ENCODE data around the gene CCDC28A.

Gene CCDC28A

GRCh38 chr6:138796771-138797170 lies 23.2 kb downstream of the CCDC28A start:
- DNase-seq = no peak

GRCh38 chr6:138797806-138798446 lies 24.4 kb downstream of the CCDC28A start:
- no peak for DNase-seq

DNA sequence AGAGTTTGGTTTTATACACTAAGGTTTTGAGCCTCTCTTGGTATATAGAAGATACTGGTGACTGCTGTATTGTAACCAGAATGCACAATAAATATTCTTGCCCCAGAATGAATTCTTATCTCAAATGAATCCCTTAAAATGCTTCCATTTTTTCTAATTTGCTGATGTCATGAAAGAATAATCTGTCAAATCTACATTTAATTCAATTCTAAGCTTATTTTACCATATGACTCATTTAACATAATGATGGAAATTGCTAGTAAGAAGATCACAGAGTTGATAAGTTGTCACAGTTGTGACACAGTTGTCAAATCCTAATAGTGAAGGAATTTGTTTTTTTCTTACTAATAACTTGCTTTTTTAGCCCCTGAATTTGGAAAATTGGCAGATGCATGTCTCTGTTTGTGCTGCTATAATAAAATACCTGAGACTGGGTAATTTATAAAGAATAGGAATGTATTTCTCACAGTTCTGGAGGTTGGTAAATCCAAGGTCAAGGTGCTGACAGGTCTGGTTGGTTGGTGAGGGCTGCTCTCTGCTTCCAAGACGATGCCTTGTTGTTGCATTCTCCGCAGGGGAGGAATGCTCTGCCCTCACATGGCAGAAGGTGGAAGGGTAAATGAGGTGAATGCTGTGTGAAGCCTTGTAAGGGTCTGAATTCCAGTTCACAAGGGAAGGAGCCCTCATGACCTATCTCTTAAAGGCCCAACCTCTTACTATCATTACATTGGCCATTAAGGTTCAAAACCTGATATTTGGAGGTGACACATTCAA lies 27.0 kb downstream of the CCDC28A start:
- DNase-seq = no peak

GRCh38 chr6:138803331-138803730 lies 29.8 kb downstream of the CCDC28A start:
- DNase-seq = no peak

DNA sequence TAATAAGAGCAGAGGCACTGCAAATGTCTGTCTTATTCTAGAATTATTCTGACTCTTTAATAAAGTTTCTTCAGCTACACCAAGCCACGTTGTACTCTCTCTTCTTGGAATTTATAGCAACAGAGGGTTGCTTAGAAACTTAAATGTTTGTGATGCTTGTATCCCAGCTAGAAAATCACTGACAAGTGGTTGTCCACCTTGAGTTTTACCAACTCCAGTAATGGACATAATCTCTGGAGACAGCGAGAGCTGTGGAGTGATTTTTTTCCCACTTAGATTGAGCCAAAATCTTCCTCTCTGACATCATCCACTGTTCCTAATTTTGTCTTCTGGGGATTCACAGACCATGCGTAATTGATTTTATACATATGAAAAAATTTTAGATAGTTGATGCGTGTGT lies 30.3 kb downstream of the CCDC28A start:
- DNase-seq = no peak

DNA sequence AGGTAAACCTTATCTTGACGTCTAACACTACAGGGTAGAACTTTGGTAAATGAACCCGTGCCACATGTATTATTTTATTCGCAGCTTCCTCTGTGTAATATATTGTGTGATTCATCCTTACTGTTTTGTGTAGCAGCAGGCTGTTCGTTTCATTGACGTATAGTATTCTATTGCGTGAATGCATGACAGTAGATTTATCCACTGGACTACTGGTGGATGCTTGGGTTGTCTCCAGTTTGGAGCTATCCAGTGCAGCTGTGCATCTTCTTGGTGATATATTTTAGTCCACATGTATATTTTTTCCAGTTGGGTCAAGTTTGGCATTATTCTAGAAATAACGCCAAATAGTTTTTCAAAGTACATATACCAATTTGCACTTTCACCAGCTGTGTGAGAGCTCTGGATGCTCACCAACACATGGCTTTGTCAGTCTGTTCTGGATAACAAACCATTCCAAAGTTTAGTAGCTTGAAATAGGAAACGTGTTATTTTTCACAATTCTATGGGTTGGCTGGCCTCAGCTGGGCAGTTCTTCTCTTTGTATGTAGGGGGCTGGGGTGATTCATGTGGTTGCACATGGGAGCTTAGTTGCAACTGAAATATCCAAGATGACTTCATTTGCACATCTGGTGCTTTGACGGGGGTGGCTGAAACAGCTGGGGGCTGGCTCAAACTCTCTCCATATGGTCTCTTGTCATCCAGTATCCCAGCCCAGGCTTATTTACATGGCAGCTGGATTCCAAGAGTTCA lies 31.6 kb downstream of the CCDC28A start:
- DNase-seq = no peak

DNA sequence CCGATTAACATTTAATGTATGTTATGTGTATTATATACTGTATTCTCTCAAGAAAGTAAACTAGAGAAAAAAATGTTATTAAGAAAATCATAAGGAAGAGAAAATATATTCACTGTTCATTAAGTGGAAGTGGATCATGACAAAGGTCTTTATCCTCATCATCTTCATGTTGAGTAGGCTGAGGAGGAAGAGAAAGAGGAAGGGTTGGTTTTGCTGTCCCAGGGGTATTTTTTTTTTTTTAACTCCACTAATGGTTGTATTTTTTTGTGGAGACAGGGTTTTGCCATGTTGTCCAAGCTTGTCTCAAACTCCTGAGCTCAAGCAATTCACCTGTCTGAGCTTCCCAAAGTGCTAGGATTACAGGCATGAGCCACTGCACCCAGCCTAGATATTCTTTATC lies 33.3 kb downstream of the CCDC28A start:
- no peak for DNase-seq

DNA sequence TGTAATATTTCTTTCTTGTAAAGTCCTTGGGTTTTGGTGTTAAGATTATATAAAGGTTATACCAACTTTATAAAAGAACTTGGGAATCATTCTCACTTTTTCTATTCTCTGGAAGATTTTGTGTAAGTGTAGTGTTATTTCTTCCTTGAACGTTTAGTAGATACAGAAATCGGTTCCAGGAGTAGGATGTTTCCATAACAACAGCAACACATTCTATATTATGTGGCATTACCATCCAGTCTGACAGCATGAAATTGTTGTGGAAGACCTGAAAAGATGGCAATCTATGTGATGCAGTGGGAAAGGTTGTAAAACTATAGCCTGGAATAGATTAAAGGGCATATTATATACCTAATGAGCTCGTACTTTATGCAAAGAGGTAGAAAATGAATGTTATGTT lies 36.1 kb downstream of the CCDC28A start:
- DNase-seq = no peak

DNA sequence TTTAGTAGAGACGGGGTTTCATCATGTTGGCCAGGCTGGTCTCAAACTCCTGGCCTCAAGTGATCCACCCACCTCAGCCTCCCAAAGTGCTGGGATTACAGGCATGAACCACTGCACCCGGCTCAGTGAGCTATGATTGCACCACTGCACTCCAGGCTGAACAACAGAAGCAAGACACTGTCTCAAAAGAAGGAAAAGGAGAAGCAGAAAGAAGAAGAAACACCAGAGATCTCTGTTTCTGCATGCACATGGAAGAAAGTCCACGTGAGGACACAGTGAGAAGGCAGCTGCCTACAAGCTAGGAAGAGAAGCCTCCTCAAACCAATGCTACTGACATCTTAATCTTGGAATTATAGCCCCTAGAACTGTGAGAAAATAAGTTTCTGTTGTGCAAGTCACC lies 38.3 kb downstream of the CCDC28A start:
- no peak for DNase-seq

GRCh38 chr6:138814179-138814834 lies 40.7 kb downstream of the CCDC28A start:
- peak; percentile 93 for DNase-seq

DNA sequence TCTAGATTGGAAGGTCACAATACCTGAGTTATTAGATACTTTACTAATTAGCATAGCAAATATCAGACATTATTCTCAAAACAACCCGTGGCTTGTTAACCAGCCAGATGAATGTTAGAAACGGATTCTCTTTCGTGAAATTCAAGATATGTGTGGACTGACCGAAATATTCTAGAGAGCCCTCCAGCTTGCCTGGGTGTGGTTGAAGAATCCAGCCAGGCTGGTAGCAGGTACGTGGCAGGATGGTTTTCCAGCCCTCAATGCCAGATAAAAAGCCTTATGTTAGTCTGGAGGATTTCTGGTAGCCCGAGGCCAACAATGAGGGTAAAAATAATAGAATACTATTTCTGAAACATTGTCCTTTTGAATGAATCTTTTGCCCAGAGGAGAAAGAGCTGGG lies 41.7 kb downstream of the CCDC28A start:
- DNase-seq = no peak

GRCh38 chr6:138815797-138816528 lies 42.4 kb downstream of the CCDC28A start:
- DNase-seq = peak; percentile 63

GRCh38 chr6:138817799-138818198 lies 44.2 kb downstream of the CCDC28A start:
- peak; percentile 90 for DNase-seq

- DNase-seq = no peak
Measured at GRCh38 chr6:138818496-138819194, 45.1 kb downstream of the CCDC28A start.

- no peak for DNase-seq
Measured at GRCh38 chr6:138821519-138821918, 48.0 kb downstream of the CCDC28A start.

GRCh38 chr6:138824482-138825144 lies 51.0 kb downstream of the CCDC28A start:
- DNase-seq = no peak

- DNase-seq = no peak
Measured at GRCh38 chr6:138830248-138830647, 56.7 kb downstream of the CCDC28A start.

DNA sequence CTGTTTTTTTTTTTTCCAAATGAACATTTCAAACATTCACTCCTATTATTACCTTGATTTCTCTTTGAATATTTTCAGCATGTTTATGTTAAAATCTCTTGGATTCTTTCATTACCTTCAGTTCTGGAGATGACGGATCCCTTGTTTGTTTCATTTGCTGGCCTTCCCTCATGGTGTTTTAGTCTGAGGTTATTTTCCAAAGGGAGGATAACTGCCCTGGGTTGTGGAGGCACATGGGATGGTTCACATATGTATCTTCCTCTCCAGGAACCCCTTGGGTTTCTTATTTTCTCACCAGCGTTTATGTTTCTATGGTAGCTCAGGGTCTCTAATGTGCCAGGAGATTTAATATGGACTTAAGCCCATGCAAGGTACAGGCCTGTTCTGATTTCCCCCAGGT lies 58.6 kb downstream of the CCDC28A start:
- no peak for DNase-seq

DNA sequence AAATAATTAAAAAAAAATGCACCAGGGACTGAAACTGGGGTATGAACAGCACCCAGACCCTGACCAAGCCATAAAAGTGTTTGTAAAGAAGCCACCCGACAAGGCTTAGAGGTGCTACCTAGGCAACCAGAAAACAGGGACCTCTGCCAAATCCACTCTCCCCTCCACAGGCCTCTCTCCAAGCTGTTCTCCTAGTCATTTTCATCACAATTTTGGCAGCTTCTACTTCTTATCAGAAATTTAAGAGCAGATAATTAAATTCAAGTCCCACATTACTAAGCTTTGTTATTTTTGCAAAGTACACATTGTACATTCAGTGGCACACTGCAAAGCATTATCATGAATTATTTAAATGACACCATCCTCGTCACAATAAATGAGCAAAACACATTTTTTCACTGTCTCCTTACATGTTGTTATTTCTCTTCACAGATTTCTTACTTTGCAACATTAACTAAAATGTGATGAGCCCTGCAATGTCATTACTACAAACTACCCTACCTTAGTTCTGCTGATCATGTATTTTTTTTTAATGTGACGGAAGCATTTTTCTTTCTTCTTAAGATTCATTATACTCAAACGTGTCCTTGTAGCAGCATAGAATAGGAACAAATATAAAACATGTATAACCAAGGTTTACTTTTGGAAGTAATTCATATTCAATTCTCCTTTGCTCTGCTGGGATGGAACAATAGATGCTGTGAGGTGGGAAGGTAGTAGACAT lies 60.4 kb downstream of the CCDC28A start:
- DNase-seq = peak; percentile 91

DNA sequence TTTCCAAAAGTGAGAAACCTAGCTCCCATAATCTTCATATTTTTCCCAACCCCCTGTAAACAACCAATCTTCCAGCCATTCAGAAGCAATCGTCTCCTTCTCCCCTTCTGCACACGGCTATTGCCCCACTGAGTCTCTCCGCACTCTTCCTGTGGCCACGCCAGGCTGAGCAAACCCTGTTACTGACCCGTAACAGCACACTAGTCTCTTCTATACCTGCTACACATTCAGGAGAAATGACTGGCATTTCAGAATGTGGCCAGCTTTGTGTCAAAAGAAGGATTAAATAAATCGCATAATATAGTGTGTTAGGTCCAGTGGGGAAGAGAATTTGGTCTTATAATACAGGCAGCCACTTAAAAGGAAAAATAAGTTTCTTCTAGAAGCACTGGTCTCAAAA lies 63.7 kb downstream of the CCDC28A start:
- DNase-seq = no peak
